GM18526 (cell line): ENCODE measurements around the gene PPCDC.

ENCODE experiments used
- POLR2A ChIP-seq: IDR thresholded peaks from 3 replicates; pipeline ENCODE4 v1.6.1; 2011; ENCODE audit not compliant: insufficient read length; ENCODE audit errors: extremely low read depth

PPCDC gene

GRCh38 chr15:75001310-75001709 lies 22.1 kb upstream of the PPCDC start:
- TF ChIP-seq POLR2A, result no peak

DNA sequence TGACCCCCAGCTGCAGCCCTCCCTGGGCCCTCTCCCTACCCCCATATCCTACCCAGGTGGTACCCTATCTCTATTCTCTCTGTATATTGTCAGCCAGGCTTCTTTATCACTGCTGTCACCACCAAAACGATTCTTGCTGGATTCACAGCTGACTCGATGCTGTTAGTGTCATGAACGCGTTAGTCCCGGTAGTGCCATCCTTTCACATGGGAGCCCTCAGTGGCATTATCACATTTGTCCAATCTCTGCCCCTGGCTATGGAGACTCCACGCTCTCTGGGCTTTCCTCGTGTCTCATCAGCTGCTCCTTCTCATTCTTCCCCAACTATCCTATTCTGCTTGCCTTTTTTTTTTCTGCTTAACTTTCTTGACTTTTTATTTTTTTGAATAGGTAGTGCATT lies 21.0 kb upstream of the PPCDC start:
- no peak for TF ChIP-seq POLR2A

DNA sequence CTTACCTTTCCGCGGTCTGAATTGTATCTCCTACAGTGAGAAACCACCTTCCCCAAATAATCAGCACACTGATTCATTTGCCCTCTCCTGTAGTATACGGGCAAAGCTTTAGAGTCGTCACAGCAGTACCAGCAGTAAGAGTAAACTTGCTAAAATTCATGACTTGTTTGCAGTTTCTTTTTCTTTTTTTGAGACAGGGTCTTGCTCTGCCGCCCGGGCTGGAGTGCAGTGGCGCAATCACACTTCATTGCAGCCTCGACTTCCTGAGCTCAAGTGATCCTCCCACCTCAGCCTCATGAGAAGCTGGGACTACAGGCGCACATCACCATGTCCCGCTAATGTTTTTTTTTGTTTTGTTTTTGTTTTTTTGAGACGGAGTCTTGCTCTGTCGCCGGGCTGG lies 16.2 kb upstream of the PPCDC start:
- TF ChIP-seq POLR2A, result no peak

DNA sequence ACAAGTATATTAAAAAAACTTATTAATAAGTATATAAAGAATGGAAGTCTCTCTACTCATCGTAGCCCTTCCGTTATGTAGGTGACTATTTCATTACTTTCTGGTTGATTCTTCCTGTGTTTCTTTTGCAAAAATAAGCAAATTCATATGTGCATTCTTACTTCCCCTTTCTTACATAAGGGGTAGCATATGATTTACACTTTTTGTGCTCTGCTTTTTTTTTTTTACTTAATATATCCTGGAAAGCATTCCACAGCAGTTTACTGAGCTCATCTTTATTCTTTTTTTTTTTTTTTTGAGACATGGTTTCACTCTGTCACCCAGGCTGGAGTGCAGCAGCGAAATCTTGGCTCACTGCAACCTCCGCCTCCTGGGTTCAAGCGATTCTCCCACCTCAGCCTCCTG lies 15.2 kb upstream of the PPCDC start:
- no peak for TF ChIP-seq POLR2A

DNA sequence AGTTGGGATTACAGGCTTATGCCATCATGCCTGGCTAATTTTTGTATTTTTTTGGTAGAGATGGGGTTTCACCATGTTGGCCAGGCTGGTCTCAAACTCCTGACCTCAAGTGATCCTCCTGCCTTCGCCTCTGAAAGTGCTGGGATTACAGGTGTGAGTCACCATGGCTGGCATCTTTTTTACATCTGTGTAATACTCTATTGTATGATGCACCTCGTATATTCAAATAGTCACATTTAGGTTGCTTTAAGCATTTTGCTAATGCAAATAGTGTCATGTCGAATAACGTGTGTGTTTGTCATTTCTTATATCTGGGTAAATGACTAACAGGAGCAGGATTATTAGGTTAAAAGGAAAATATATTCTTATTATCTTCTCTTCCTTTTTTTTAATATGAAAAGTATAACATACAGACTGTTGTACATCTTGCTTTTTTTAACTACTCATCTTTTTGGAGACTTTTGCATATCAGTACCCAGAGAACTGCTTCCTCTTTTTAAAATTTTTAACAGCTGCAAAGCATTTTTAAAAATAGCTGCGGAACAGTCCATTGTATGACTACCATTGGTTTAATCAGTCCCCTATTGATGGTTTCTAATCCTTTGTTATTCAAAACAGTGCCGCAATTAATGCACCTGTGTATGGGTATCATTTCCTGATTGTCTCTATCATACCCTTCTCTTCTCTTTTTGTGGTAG lies 14.6 kb upstream of the PPCDC start:
- no peak for TF ChIP-seq POLR2A

DNA sequence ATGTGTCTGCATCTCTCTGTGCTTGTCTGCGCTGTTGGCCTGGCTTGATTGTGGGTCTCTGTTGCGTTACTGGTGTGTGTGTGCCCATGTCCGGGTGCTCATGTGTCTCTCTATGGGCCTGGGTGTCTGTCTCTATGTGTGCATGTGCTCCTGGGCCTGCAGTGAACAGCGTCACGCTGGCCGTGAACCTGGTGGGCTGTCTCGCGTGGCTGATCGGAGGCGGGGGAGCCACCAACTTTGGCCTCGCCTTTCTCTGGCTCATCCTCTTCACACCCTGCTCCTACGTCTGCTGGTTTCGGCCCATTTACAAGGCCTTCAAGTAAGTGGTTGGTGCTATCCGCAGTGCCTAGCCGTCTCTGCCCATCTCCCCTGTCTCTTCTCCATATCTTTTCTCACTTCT lies 7.0 kb upstream of the PPCDC start:
- no peak for TF ChIP-seq POLR2A

DNA sequence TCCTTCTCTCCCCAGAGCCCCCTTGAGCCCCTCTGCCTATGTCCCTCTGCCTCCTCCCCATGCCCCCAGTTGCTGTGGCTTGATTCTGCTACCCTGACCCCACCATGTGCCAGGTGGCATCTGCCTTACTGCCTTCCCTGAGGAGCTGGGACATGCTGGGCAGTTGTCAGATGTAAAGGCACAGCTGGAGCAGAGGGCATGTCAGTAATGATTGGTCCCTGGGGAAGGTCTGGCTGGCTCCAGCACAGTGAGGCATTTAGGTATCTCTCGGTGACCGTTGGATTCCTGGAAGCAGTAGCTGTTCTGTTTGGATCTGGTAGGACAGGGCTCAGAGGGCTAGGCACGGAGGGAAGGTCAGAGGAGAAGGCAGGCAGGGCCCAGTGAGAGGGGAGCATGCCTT lies 3.5 kb upstream of the PPCDC start:
- no peak for TF ChIP-seq POLR2A

DNA sequence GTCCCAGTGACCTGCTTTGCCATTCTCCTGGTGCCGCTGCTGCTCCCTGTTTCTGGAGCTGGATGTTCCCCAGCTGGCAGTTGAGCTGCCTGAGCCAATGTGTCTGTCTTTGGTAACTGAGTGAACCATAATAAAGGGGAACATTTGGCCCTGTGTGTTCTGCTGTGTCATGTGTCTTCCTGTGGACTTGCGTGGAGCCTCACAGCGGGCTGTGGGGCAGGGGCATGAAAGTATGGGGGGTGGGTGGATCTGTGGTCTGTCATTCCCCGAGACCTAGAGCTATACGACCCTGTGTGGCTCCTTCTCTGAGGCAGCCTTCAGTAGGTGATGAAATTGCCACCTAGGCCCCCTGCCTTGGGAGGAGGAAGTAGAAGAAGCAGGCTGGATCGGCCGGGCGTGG lies 2.0 kb upstream of the PPCDC start:
- no peak for TF ChIP-seq POLR2A

DNA sequence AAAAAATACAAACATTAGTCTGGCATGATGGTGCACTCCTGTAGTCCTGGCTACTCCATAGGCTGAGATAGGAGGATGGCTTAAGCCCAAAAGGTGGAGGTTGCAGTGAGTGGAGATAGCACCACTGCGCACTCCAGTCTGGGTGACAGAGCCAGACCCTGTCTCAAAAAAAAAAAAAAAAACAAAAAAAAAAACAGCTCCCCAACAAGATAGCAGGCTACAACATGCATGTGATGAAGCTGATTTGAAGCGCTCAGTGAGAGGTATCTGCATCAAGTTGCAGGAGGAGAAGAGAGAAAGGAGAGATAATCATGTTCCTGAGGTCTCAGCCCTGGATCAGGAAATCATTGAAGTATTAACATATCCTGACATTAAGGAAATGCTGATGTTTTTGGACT lies 608 bp upstream of the PPCDC start:
- TF ChIP-seq POLR2A, result no peak

- TF ChIP-seq POLR2A, result no peak
These were observed 664 bp downstream of the PPCDC start for GRCh38 chr15:75023872-75024636.

DNA sequence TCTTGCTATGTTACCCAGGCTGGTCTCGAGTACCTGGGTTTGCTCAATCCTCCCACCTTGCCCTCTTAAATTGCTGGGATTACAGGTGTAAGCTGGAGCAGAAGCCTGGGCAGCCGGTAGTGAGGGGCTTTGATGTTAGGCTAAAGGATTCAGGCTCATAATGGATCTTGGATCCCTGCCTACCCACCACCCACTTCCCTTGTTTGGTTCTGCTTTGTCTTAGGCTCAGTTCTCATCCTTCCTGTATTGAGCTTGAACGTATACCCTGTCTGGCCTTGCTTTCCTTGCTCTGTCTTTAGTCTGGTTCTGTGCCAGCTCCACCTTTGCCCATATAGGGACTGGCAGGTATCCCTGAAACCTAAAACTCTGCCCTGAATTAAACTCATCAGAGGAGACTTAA lies 1.7 kb downstream of the PPCDC start:
- TF ChIP-seq POLR2A, result no peak

DNA sequence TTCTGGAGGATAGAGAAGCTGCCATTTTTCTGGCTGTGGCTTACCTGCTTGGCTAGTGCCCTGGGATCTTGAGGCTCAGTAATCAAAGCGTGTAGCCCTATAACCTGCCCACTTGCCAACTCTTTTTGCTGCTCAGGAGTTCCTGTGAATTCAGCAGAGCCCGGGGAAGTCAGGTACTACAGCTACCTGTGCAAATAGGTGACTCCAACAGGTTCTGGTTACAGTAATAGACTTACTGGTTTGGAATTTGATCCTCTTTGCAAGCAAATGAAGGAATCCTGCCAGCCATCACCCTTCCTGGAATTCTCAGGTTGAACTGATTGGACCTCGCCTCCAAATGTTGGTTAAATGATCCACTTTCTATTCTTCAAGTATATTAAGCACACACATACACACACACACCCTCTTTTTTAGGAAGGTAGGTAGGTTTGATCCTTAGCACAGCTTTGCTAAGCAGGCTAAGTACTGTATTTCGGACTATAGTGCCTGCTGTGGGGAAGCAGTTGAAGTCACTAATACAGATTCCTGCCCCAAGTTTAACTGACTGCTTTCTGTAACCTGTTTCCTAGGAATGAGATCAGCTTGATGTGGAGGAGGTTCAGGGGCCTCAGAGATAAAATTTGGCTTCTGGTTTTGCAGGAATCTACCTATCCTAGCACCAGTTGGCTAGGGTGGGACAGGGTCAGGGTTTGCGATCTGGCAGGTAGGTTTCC lies 2.3 kb downstream of the PPCDC start:
- TF ChIP-seq POLR2A, result no peak

DNA sequence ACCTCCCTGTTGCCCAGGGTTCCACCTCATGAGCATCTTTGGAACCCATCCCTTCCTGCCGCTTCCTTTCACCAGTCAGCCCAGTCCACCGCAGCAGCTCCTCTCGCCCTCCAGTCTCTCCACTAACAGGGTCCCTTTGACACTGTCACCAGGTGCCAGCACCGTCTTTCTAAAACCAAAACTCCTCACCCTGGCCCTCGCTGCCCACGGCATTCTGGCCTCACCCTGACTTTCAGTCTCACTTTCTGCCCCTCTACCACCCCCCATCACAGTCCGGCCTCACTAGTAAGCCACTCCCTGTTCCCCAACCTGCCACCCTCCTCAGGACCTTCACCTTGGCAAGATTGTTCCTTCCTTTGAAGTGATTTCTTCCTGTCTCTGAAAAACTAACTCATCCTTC lies 4.2 kb downstream of the PPCDC start:
- TF ChIP-seq POLR2A, result no peak

GRCh38 chr15:75028991-75029377 lies 5.6 kb downstream of the PPCDC start:
- TF ChIP-seq POLR2A, result no peak

DNA sequence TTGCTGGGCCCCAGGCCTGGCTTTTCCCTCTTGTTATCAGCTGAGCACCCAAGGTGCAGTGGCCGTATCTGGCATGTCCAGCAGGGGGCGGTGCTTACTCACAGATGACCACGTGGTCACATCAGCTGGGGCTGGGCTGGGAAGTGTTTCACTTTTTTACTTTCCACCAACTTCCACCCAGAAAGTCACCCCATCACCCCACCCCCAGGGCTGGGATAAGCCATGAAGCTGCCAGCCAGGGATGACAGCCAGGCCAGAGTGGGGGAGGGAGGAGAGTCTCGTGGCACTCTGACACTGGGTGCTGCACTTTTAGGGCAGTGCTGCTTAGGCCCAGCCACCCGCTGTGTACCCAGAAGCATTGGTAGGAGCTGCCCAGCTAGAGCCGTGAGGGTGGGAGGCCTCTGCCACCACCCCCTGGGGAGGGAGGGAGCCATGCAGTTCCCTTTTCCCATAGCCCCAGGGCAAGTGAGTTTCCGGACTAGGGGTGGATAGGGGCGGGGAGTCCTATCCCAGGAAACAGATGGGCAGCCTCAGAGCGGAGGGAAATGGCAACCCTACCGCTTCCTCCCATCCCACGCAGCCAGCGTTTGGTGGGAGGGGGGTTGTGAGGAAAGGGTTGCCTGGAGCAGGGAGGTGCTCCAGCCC lies 6.1 kb downstream of the PPCDC start:
- TF ChIP-seq POLR2A, result no peak

GRCh38 chr15:75030023-75030413 lies 6.6 kb downstream of the PPCDC start:
- TF ChIP-seq POLR2A, result no peak
